IMR-90 (cell line): ENCODE results near the gene SGPL1. TPM values are rescaled to one million over a fixed set of nuclear protein-coding genes. Genes with fewer than 3 reads are reported as not detected.

Experiments
- ATAC-seq: fragments of 200-7000 bp; cut with Tn5 transposase; 2 replicates; pipeline ENCODE4 v1.9.1; 2020; ENCODE audit warnings: low read depth, mild to moderate bottlenecking, moderate library complexity
- BruUV-seq: library from RNA; stranded (reverse); fragments of 400-500 nt; replicated peaks from 2 replicates; lab custom pipeline; 2021; lab: Mats Ljungman, UMichigan
- CTCF ChIA-PET: fragments of 300-600 bp; formaldehyde crosslinking; extraction: SDS; loops from one replicate; lab custom pipeline; 2021; ENCODE audit warnings: antibody characterized with exemption; lab: Yijun Ruan, JAX
- POLR2A ChIA-PET: fragments of 300-600 bp; sonication (Branson Sonifier 250); formaldehyde crosslinking; loops from one replicate; lab custom pipeline; 2022; ENCODE audit warnings: antibody characterized with exemption; ENCODE audit not compliant: unreplicated experiment; lab: Charles Lee
- DNase-seq: peaks from one replicate; pipeline ENCODE4 v3.0.0; 2013
- H2AFZ ChIP-seq: replicated peaks from 2 replicates; pipeline ENCODE3; 2013; ENCODE audit warnings: low read length, mild to moderate bottlenecking; ENCODE audit not compliant: poor library complexity
- H2AK5ac ChIP-seq: 2 replicates; pipeline ENCODE4 v1.6.1; 2013; ENCODE audit warnings: low read depth, low read length, inconsistent platforms
- H2AK9ac ChIP-seq: replicated peaks from 2 replicates; pipeline ENCODE3; 2013; ENCODE audit warnings: mild to moderate bottlenecking, low read depth, low read length, moderate library complexity; ENCODE audit not compliant: poor library complexity
- H2BK120ac ChIP-seq: 2 replicates; pipeline ENCODE4 v1.6.1; 2013; ENCODE audit warnings: low read depth, low read length, inconsistent platforms
- H2BK15ac ChIP-seq: 3 replicates; pipeline ENCODE4 v1.6.1; 2013; ENCODE audit warnings: low read depth, low read length, inconsistent platforms
- H2BK20ac ChIP-seq: 2 replicates; pipeline ENCODE4 v1.6.1; 2013; ENCODE audit warnings: low read depth, mild to moderate bottlenecking, inconsistent platforms, low read length, moderate library complexity
- H2BK5ac ChIP-seq: 2 replicates; pipeline ENCODE4 v1.6.1; 2013; ENCODE audit warnings: mild to moderate bottlenecking, low read depth, low read length, inconsistent platforms; ENCODE audit not compliant: poor library complexity, severe bottlenecking
- H3K14ac ChIP-seq: replicated peaks from 2 replicates; pipeline ENCODE4 v1.6.1; 2013; ENCODE audit warnings: low read depth, low read length, inconsistent platforms
- H3K18ac ChIP-seq: 2 replicates; pipeline ENCODE4 v1.6.1; 2013; ENCODE audit warnings: low read depth, low read length, control low read depth
- H3K23ac ChIP-seq: 2 replicates; pipeline ENCODE4 v1.6.1; 2013; ENCODE audit warnings: low read depth, low read length, inconsistent platforms
- H3K27ac ChIP-seq: 2 replicates; pipeline ENCODE4 v1.5.1; 2013; ENCODE audit warnings: mild to moderate bottlenecking, control low read depth, low read length; ENCODE audit not compliant: insufficient read depth
- H3K27me3 ChIP-seq: 2 replicates; pipeline ENCODE4 v1.6.1; 2013; ENCODE audit warnings: low read length; ENCODE audit not compliant: control insufficient read depth, insufficient read depth
- H3K36me3 ChIP-seq: 2 replicates; pipeline ENCODE4 v1.6.1; 2013; ENCODE audit warnings: low read length, mixed read lengths; ENCODE audit not compliant: control insufficient read depth, insufficient read depth
- H3K4ac ChIP-seq: 2 replicates; pipeline ENCODE4 v1.6.1; 2013; ENCODE audit warnings: low read depth, low read length, inconsistent platforms
- H3K4me1 ChIP-seq: 2 replicates; pipeline ENCODE4 v1.6.1; 2013; ENCODE audit warnings: low read length, mixed read lengths; ENCODE audit not compliant: control insufficient read depth, insufficient read depth
- H3K4me2 ChIP-seq: 2 replicates; pipeline ENCODE4 v1.6.1; 2013; ENCODE audit warnings: low read depth, mild to moderate bottlenecking, control low read depth, low read length, moderate library complexity
- H3K4me3 ChIP-seq: 2 replicates; pipeline ENCODE4 v1.5.1; 2013; ENCODE audit warnings: low read depth, mild to moderate bottlenecking, control low read depth, low read length, moderate library complexity; ENCODE audit not compliant: insufficient read depth
- H3K56ac ChIP-seq: 2 replicates; pipeline ENCODE4 v1.6.1; 2013; ENCODE audit warnings: low read length, inconsistent platforms; ENCODE audit not compliant: insufficient read depth; ENCODE audit errors: extremely low read depth
- H3K79me1 ChIP-seq, 2 experiments: 2 replicates each; pipeline ENCODE4 v1.6.1; 2013; ENCODE audit warnings: low read length in 2 of 2, inconsistent platforms in 1 of 2, low read depth in 1 of 2
- H3K9ac ChIP-seq: 2 replicates; pipeline ENCODE4 v1.6.1; 2013; ENCODE audit warnings: low read depth, low read length, control low read depth
- H3K9me1 ChIP-seq: 2 replicates; pipeline ENCODE4 v1.6.1; 2013; ENCODE audit warnings: low read length, inconsistent platforms; ENCODE audit not compliant: insufficient read depth
- H3K9me3 ChIP-seq: 2 replicates; pipeline ENCODE4 v1.6.1; 2013; ENCODE audit warnings: low read length; ENCODE audit not compliant: control insufficient read depth, insufficient read depth
- H4K20me1 ChIP-seq: 2 replicates; pipeline ENCODE4 v1.6.1; 2013; ENCODE audit warnings: low read length, inconsistent platforms; ENCODE audit not compliant: insufficient read depth
- H4K5ac ChIP-seq: 2 replicates; pipeline ENCODE4 v1.6.1; 2013; ENCODE audit warnings: mild to moderate bottlenecking, low read depth, low read length, control low read depth
- H4K8ac ChIP-seq, 2 experiments: 2 replicates each; pipeline ENCODE4 v1.6.1; 2013; ENCODE audit warnings: low read depth in 2 of 2, low read length in 2 of 2, control low read depth in 1 of 2, inconsistent platforms in 1 of 2
- H4K91ac ChIP-seq: 2 replicates; pipeline ENCODE4 v1.6.1; 2013; ENCODE audit warnings: low read depth, low read length, inconsistent platforms; ENCODE audit not compliant: insufficient read depth
- BHLHE40 ChIP-seq: fragments of 150-350 bp; IDR thresholded peaks from 2 replicates; pipeline ENCODE4 v1.6.1; 2016; ENCODE audit warnings: mild to moderate bottlenecking, low read depth, low read length
- CEBPB ChIP-seq: IDR thresholded peaks from 2 replicates; pipeline ENCODE4 v1.6.1; 2012; ENCODE audit warnings: low read depth, low read length, improper control_type of control experiment
- CHD1 ChIP-seq: IDR thresholded peaks from 2 replicates; pipeline ENCODE4 v1.6.1; 2012; ENCODE audit warnings: low read depth, low read length, improper control_type of control experiment
- CTCF ChIP-seq: conservative IDR thresholded peaks from 2 replicates; pipeline ENCODE4 v1.5.1; 2012; ENCODE audit warnings: mild to moderate bottlenecking, low read depth, low read length, improper control_type of control experiment
- ELK1 ChIP-seq: fragments of 150-350 bp; IDR thresholded peaks from 2 replicates; pipeline ENCODE4 v1.6.1; 2016; ENCODE audit warnings: low read depth, mild to moderate bottlenecking, low read length, moderate library complexity, borderline replicate concordance
- MAFK ChIP-seq: IDR thresholded peaks from 2 replicates; pipeline ENCODE4 v1.6.1; 2012; ENCODE audit warnings: low read depth, low read length, improper control_type of control experiment
- MAZ ChIP-seq: IDR thresholded peaks from 2 replicates; pipeline ENCODE4 v1.6.1; 2012; ENCODE audit warnings: low read depth, mild to moderate bottlenecking, low read length, improper control_type of control experiment, moderate library complexity, borderline replicate concordance
- MXI1 ChIP-seq: IDR thresholded peaks from 2 replicates; pipeline ENCODE4 v1.6.1; 2012; ENCODE audit warnings: low read depth, mild to moderate bottlenecking, low read length, moderate library complexity, borderline replicate concordance
- NFE2L2 ChIP-seq: fragments of 150-350 bp; IDR thresholded peaks from 2 replicates; pipeline ENCODE4 v1.6.1; 2016; ENCODE audit warnings: low read depth, mild to moderate bottlenecking, low read length
- POLR2A ChIP-seq: IDR thresholded peaks from 2 replicates; pipeline ENCODE4 v1.6.1; 2012; ENCODE audit warnings: mild to moderate bottlenecking, low read depth, low read length
- RCOR1 ChIP-seq: IDR thresholded peaks from 2 replicates; pipeline ENCODE4 v1.6.1; 2012; ENCODE audit warnings: mild to moderate bottlenecking, low read length, improper control_type of control experiment; ENCODE audit not compliant: insufficient replicate concordance
- RFX5 ChIP-seq: IDR thresholded peaks from 2 replicates; pipeline ENCODE4 v1.8.0; 2012; ENCODE audit warnings: low read depth, mild to moderate bottlenecking, low read length, moderate library complexity
- SMC3 ChIP-seq: fragments of 150-350 bp; IDR thresholded peaks from 2 replicates; pipeline ENCODE4 v1.6.1; 2016; ENCODE audit warnings: low read depth, mild to moderate bottlenecking, antibody characterized with exemption, low read length, moderate library complexity
- WGBS, 2 experiments: methylation state at CpG; one replicate each; pipeline versions ENCODE4 v1.1.5 to v1.1.7; 2013; ENCODE audit warnings: missing lambda C conversion rate in 2 of 2; ENCODE audit not compliant: insufficient read length in 1 of 2; ENCODE audit errors: extremely low coverage in 2 of 2; 5-methylcytosine and 5-hydroxymethylcytosine counted together
- dilution Hi-C: fragments of 300-500 bp; cut with HindIII; formaldehyde crosslinking; loops from one replicate; pipeline ENCODE4 v1.14.3; 2018; ENCODE audit warnings: low sequenced_read_pairs; ENCODE audit not compliant: unreplicated experiment
- in situ Hi-C: fragments of 300-500 bp; cut with MboI; formaldehyde crosslinking; loops from 3 replicates; pipeline ENCODE4 v1.14.3; 2019; ENCODE audit warnings: low sequenced_read_pairs, inconsistent platforms, mixed read lengths
- intact Hi-C: fragments of 100-400 bp; cut with micrococcal nuclease; formaldehyde crosslinking; loops from 2 replicates; pipeline ENCODE4 v1.10.0; 2022
- polyA plus RNA-seq, 3 experiments: library from polyadenylated mRNA; depleted of rRNA; stranded (reverse); fragments of >200 nt; gene quantifications; 2 replicates each; pipeline ENCODE4 v1.2.3, GENCODE V29; 2012; ENCODE audit warnings: low replicate concordance in 1 of 3
- total RNA-seq: library from RNA; depleted of rRNA; stranded (reverse); fragments of >200 nt; gene quantifications from 2 replicates; pipeline ENCODE4 v1.2.3, GENCODE V29; 2012

SGPL1 gene
- total and polyA plus RNA-seq, 2 of the 4 experiments (the other 2 are of a cell fraction) = 12.2 to 26.7 TPM

GRCh38 chr10:70805619-70806215, 10.0 kb upstream of the SGPL1 start:
- H2AK5ac ChIP-seq = no peak overlapping the region
- in situ Hi-C loops (no loop called here), dilution Hi-C loops (no loop called here), intact Hi-C loops (no loop called here)
- H4K5ac ChIP-seq = no peak overlapping the region
- no peak; the same call in 1 of the 2 replicates for ATAC-seq
- H3K4me2 ChIP-seq = no peak overlapping the region
- no peak overlapping the region for H2BK20ac ChIP-seq
- H3K9me1 ChIP-seq = no peaks in the 10 kb centered on the region
- no peak overlapping the region for H2AK9ac ChIP-seq
- no TSS peak for BruUV-seq
- H2BK15ac ChIP-seq = no peak overlapping the region
- no peaks in the 10 kb centered on the region for H3K79me1 ChIP-seq
- H4K20me1 ChIP-seq = no peaks in the 10 kb centered on the region
- H3K27me3 ChIP-seq = peaks cover 20% of the 10 kb centered on the region
- no peak for TF ChIP-seq POLR2A
- no peak for TF ChIP-seq CEBPB
- TF ChIP-seq MAZ = no peak
- TF ChIP-seq ELK1 = no peak
- TF ChIP-seq RCOR1 = no peak
- no peak for TF ChIP-seq MAFK
- TF ChIP-seq RFX5 = no peak
- TF ChIP-seq BHLHE40 = no peak
- TF ChIP-seq SMC3 = no peak
- TF ChIP-seq NFE2L2 = no peak
- TF ChIP-seq CHD1 = no peak
- no peak for TF ChIP-seq MXI1
- no peak for TF ChIP-seq CTCF
- no peaks in the 10 kb centered on the region for H3K4me1 ChIP-seq
- ChIA-PET POLR2A (no interaction called here), CTCF (interaction anchor here (1.5 kb wide), 1 partner anchor 12 kb away, joined by 4 read pairs; no protein-coding TSS in a partner anchor)
- no peak overlapping the region for H3K14ac ChIP-seq
- H3K56ac ChIP-seq = no peak overlapping the region
- no peaks in the 10 kb centered on the region for H3K36me3 ChIP-seq
- no peak overlapping the region for H3K4me3 ChIP-seq
- no peak overlapping the region for H4K91ac ChIP-seq
- no peak overlapping the region for H3K18ac ChIP-seq
- no peak overlapping the region for H3K27ac ChIP-seq
- WGBS, 2 experiments = no CpG with 5 or more reads among the region's 3 CpGs
- no peaks in the 10 kb centered on the region for H3K9me3 ChIP-seq
- no peak overlapping the region for H3K23ac ChIP-seq
- no peak overlapping the region for H2AFZ ChIP-seq
- no peak overlapping the region for H3K4ac ChIP-seq
- H2BK5ac ChIP-seq = no peak overlapping the region
- H2BK120ac ChIP-seq = no peak overlapping the region
- no peak for DNase-seq
- H3K9ac ChIP-seq = no peak overlapping the region
- H4K8ac ChIP-seq = no peak overlapping the region
